ENCODE measurements around the gene TTLL7.
A peak's percentile ranks its signal among the peaks of the same experiment; 100 is the strongest.

TTLL7 gene

GRCh38 chr1:83860490-83861221, 138.3 kb downstream of the TTLL7 start:
- DNase-seq, result peak; percentile 11

DNA sequence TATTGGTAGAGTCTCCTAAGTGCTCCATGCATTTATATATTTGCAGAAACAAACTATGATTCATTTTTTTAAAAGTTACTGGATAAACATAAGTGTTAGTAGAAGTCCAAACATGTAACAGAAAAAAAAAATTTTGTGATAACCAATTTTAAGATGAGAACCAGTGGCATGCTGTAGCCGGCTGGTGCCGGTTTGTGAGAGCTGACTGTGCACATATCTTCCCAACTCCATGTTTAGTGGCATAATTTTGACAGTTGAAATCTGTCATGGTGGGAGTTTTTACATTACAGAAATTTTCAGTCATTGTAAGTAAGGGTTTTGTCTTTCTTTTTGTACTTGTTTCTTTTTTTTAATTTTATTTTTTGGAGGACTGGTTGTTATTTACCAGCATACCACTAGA, 141.2 kb downstream of the TTLL7 start:
- no peak for DNase-seq

GRCh38 chr1:83857103-83857502, 141.8 kb downstream of the TTLL7 start:
- DNase-seq, result no peak

DNA sequence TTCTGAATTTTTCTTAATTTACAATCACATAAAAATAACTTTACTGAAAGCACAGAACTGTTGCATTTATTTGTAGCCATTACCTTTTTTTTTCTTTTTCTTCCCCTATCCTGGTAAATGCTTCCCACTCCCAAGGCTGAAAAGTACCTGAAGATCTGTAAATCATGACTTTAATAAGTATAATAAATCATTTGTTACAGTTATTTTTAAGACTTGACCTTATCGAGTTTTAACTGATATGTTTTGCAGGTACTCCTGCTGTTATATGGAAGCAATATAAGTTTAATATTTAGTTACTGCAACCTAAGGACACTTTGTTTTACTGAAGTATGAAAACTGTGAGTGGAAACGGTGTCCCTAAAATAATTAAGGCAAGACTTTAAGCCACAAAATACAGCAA, 142.6 kb downstream of the TTLL7 start:
- DNase-seq, result no peak

GRCh38 chr1:83854456-83854855, 144.5 kb downstream of the TTLL7 start:
- no peak for DNase-seq

DNA sequence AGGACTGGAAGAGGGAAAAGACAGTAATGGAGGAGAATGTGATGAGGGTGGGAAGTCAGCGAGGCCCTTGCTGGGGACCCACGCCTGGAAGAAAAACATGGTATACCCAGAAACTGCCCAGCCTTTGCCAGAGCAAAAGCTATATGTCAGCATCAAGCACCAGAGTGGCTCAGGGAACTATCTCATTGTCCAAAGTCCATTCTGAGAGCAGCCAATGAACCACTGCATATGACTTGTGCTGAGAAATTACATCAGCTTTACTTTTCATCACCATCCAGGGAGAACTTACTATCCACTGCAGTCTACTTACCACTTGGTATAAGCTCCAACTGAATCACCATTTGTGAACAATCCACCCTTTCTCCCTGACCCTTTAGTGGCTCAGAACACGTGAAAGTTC, 148.1 kb downstream of the TTLL7 start:
- DNase-seq, result no peak

DNA sequence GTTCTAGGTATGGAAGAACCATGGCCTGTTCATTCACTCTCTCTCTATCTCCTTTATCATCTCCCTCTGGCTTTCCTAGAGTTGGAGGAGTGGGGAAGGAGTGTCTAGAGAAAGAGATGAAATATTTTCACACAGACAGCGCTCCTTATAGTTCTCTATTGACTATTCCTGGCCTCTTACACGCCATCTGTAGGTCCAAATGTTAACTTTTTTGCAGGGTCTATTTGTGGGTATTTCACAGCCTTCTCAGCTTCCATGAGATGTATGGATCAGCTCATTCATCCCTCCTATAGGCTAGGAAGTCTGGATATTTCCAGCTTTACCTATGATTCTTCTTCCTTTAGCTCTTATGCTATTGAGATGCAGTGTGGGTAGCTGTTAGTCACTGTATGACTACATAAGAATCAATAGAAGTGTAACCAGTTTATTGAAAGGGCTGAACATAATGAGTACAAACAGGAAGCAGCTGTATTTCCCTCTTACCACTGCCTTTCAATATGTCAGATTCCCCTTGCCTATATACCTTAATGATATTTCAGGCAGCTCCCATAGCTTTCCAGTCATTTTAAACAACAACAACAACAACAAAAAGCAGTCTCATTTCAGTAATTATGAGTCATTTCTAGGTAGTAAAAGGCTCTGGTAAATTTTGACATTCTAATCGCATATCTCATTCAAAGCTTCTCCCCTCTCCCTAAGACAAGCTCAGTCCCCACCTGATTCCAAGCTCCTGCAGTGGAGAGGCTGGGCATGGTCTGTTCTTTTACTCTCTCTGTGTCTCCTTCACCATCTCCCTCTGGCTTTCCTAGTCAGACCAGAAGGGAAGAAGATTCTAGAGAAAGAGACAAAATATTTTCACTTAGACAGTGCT, 149.5 kb downstream of the TTLL7 start:
- DNase-seq, result no peak

- DNase-seq, result no peak
Observed at GRCh38 chr1:83846138-83846537, 152.8 kb downstream of the TTLL7 start.

GRCh38 chr1:83845437-83846071, 153.4 kb downstream of the TTLL7 start:
- no peak for DNase-seq

GRCh38 chr1:83844546-83844945, 154.4 kb downstream of the TTLL7 start:
- DNase-seq, result no peak

- DNase-seq, result no peak
Observed at GRCh38 chr1:83839566-83840173, 159.3 kb downstream of the TTLL7 start.

GRCh38 chr1:83838573-83838972, 160.4 kb downstream of the TTLL7 start:
- DNase-seq, result no peak

- DNase-seq, result no peak
Observed at GRCh38 chr1:83836543-83836942, 162.4 kb downstream of the TTLL7 start.

DNA sequence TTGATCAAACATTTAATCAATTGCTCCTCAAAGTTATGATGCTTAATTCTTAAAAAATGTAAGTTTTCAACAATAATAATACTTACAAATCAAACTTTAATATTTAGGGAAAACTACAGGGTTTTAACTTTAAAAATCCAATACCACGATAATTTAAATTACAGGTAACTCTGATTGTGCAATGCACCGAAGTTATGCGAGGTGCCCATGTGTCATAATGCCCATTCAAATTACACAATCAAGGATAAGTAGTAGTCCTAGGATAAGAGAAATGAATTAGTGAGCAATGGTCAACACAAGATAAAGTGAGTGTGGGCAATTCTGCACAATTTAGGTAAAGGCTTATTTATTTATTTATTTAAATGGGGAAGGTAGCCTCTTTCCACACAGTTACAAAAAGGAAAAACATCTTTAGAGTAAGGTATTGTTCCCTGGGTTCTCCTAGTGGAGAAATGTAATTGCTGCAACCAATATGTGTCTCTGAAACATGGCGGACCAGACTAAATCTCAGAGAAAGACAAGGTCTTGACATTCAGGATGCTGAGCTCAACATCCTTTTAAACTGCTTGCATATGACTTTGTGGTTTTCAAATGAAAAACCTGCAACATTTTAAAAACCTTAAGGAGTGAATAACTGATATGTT, 164.2 kb downstream of the TTLL7 start:
- no peak for DNase-seq

DNA sequence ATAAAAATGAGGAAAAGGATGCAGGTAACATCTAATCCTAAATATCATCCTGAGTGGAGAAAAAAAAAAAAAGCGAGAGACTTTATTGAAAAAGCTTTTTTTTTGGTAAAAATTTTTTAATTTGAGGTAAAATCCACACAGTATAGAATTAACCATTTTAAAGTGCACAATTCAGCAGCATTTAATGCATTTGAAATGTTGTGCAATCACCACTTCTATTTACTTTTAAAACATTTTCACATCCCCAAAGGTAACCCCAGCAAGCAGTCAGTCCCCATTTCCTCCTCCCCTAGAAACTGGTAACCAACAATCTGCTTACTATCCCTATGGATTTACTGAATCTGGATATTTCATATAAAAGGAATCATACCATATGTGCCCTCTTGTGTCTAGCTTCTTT, 166.7 kb downstream of the TTLL7 start:
- no peak for DNase-seq

- no peak for DNase-seq
Observed at GRCh38 chr1:83829106-83829505, 169.8 kb downstream of the TTLL7 start.

DNA sequence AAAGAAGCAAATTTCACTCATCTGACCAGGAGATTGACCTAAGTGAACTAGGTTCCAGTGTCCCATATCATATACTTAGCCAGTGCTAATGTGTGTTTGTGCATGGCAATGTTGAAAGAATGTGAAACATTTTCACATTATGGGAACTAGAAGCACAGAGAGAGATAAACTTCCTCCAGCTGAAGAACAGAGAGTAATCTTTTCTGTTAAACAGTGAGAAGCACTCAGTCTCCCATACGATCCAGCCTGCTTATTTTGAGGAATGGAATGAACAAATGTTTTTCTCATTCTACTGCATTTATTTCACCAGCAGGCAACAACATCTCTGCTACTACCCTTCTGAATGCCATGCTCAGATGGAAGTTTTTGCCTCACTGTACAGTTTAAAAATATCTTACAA, 170.5 kb downstream of the TTLL7 start:
- no peak for DNase-seq

DNA sequence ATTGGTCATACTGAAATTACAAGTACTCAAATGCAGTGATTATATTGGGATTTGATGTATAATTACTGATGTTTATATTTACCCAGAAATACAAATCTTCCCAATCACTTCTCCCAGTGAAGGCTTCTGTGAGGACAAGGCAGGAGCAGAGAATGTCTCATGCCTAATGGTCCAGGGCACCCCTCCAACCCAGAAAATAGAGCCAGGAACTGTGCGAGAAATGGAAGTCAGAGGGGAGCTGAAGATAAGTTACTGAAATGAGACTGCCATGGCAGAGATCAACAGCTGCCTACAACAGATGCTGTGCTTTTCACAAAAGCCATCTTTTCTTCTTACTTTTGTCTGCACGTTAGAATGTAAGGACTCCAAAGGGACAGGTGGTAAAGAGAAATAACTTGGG, 171.2 kb downstream of the TTLL7 start:
- DNase-seq, result no peak

DNA sequence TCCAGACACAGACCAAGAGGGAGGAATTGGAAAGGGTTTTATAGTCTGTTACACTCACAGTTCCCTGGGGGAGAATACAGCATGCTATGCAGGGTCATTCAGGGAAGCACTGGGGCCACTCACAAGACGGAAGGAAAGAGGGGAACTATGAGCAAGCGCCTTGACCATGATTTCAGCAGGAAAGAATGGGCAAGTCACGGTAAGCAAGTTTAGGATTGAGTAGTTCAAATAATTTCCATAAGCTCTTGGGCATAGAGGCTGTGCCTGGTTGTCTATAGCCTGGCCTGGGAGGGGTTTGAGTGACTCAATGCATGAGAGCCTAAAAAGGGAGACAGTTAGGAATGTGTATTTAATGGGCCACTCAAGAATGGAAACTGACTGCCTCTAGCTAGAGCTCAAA, 176.7 kb downstream of the TTLL7 start:
- DNase-seq, result no peak

- no peak for DNase-seq
Observed at GRCh38 chr1:83819436-83819835, 179.5 kb downstream of the TTLL7 start.

DNA sequence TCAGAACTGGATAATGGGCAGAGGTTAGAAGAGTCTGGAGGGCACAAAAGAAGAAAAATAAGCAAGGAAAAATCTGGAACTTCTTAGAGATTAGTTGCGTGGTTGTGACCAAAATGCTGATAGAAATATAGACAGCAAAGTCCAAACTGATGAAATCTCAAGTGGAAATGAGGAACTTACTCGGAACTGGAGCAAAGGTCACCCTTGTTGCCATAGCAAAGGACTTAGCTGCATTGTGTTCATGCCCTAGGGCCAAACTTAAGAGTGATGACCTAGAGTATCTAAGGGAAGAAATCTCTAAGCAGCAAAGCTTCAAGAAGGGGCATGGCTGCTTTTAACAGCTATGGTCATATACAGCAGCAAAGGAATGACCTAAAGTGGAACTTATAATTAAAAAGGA, 180.0 kb downstream of the TTLL7 start:
- DNase-seq, result no peak

- no peak for DNase-seq
Observed at GRCh38 chr1:83816836-83817235, 182.1 kb downstream of the TTLL7 start.

- no peak for DNase-seq
Observed at GRCh38 chr1:83815330-83815729, 183.6 kb downstream of the TTLL7 start.
